HepG2 (cell line): ENCODE results near the gene AGRN. TPM values are rescaled to one million over a fixed set of nuclear protein-coding genes. Genes with fewer than 3 reads are reported as not detected.
A peak's percentile ranks its signal among the peaks of the same experiment; 100 is the strongest.

Source experiments
- AFF4 ChIP-seq: sonication (generic); formaldehyde crosslinking; IDR thresholded peaks from 2 replicates; pipeline ENCODE4 v1.4.0; 2020; ENCODE audit warnings: missing genetic modification reagents
- CHD2 ChIP-seq: IDR thresholded peaks from 2 replicates; pipeline ENCODE4 v1.6.1; 2011; ENCODE audit warnings: low read depth, low read length, improper control_type of control experiment
- DZIP1 ChIP-seq: sonication (generic); formaldehyde crosslinking; IDR thresholded peaks from 2 replicates; pipeline ENCODE4 v1.5.0; 2020; ENCODE audit warnings: mild to moderate bottlenecking, missing genetic modification reagents
- GLMP ChIP-seq: sonication (generic); formaldehyde crosslinking; IDR thresholded peaks from 2 replicates; pipeline ENCODE4 v1.9.0; 2021; ENCODE audit warnings: missing genetic modification reagents, mild to moderate bottlenecking, borderline replicate concordance
- GTF2F1 ChIP-seq: fragments of 150-350 bp; IDR thresholded peaks from 2 replicates; pipeline ENCODE4 v1.6.1; 2014; ENCODE audit warnings: low read length
- HCFC1 ChIP-seq: fragments of 150-350 bp; IDR thresholded peaks from 2 replicates; pipeline ENCODE4 v1.6.1; 2014; ENCODE audit warnings: low read depth, low read length
- MXI1 ChIP-seq: IDR thresholded peaks from 3 replicates; pipeline ENCODE4 v1.6.1; 2012; ENCODE audit warnings: low read depth, low read length, inconsistent platforms, borderline replicate concordance
- MYNN ChIP-seq: sonication (generic); formaldehyde crosslinking; IDR thresholded peaks from 2 replicates; pipeline ENCODE4 v1.4.0; 2020; ENCODE audit warnings: mild to moderate bottlenecking, low read depth, missing genetic modification reagents
- NBN ChIP-seq: fragments of 450-650 bp; conservative IDR thresholded peaks from 2 replicates; pipeline ENCODE4 v1.6.1; 2017
- SALL1 ChIP-seq: sonication (generic); formaldehyde crosslinking; IDR thresholded peaks from 2 replicates; pipeline ENCODE4 v1.8.0; 2022; ENCODE audit warnings: mild to moderate bottlenecking, missing genetic modification reagents
- SIN3A ChIP-seq: IDR thresholded peaks from 2 replicates; pipeline ENCODE4 v1.6.1; 2011; ENCODE audit warnings: low read depth, mild to moderate bottlenecking, control low read depth, low read length, borderline replicate concordance
- SMARCE1 ChIP-seq: fragments of 450-650 bp; IDR thresholded peaks from 2 replicates; pipeline ENCODE4 v1.6.1; 2017; ENCODE audit warnings: borderline replicate concordance
- SMC3 ChIP-seq: IDR thresholded peaks from 2 replicates; pipeline ENCODE4 v1.6.1; 2011; ENCODE audit warnings: low read length, improper control_type of control experiment
- ZNF253 ChIP-seq: sonication (generic); formaldehyde crosslinking; IDR thresholded peaks from 2 replicates; pipeline ENCODE4 v1.8.0; 2022; ENCODE audit warnings: mild to moderate bottlenecking, missing genetic modification reagents, borderline replicate concordance
- ZNF276 ChIP-seq: sonication (generic); formaldehyde crosslinking; IDR thresholded peaks from 2 replicates; pipeline ENCODE4 v1.4.0; 2020; ENCODE audit warnings: mild to moderate bottlenecking, low read depth, missing genetic modification reagents
- ZUFSP ChIP-seq: sonication (generic); formaldehyde crosslinking; IDR thresholded peaks from 2 replicates; pipeline ENCODE4 v1.9.0; 2021; ENCODE audit warnings: missing genetic modification reagents, mild to moderate bottlenecking, borderline replicate concordance
- polyA plus RNA-seq, 8 experiments: library from polyadenylated mRNA; depleted of rRNA in 3 of 8; stranded (reverse) in 7 of 8; unstranded in 1 of 8; fragments of >200 nt; fragmentation: Illumina TruSeq in 4 of 8; extraction: Trizol in 4 of 8; gene quantifications; 2 replicates each; pipeline versions ENCODE4 v1.2.1 to v1.2.3, GENCODE V29; 2011 to 2016; ENCODE audit warnings: low read depth in 4 of 8, missing spikeins in 1 of 8, mixed read lengths in 1 of 8; ENCODE audit not compliant: insufficient read depth in 1 of 8
- total RNA-seq, 5 experiments: library from RNA; depleted of rRNA; stranded (reverse); fragments of >200 nt; fragmentation: Illumina TruSeq; extraction: Trizol; gene quantifications; 2 replicates each; pipeline ENCODE4 v1.2.3, GENCODE V29; 2016; ENCODE audit warnings: low read depth in 1 of 5

Gene AGRN
- total and polyA plus RNA-seq, 2 of the 13 experiments (the other 11 are each of a cell fraction or from before 2014, with no cell fraction given), result 29.8 to 65.2 TPM

GRCh38 chr1:1063945-1064831 is 44.3 kb downstream of the AGRN start (continued):
- TF ChIP-seq ZNF276 (CRISPR knock-in tag) (no peak; the same call in 1 of the 2 replicates), SIN3A (no peak), GTF2F1 (no peak), ZUFSP (CRISPR knock-in tag) (no peak), AFF4 (CRISPR knock-in tag) (no peak), SMC3 (no peak; the same call in 1 of the 2 replicates), HCFC1 (no peak), SMARCE1 (no peak), ZNF253 (CRISPR knock-in tag) (0 out of 2 replicates have a peak, but pooled peaks have one; percentile 81), MYNN (no peak), CHD2 (no peak), SALL1 (CRISPR knock-in tag) (peak; percentile 78), DZIP1 (no peak), MXI1 (peak; percentile 76; the same call in 1 of the 3 replicates), GLMP (no peak), NBN (no peak)
